ENCODE data around the gene LYST.
A peak's percentile ranks its signal among the peaks of the same experiment; 100 is the strongest.

Gene LYST

DNA sequence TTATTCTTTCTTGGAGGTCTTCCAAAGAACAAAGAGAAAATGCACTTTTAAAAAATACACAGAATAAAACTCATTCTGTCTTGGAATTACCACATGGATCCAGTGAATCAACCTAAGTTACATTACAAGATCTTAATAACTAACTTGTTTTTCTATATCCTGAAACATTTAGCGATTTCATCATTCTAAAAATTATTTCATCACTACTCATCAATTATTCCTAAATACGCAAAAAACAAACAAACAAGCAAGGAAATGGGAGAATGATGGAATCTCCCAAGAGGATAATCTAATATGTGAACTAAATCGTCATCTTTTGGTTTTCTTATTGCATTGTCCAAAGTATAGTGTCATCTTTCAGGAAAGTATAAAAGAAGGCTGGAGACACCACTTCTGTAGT, 178.6 kb downstream of the LYST start:
- DNase-seq (ENCODE audit: insufficient read length) (no peak), FAIRE-seq (no peak)
- TF ChIP-seq POLR2A (IDR thresholded peaks at IDR 0.05; ENCODE audit: low read depth, low read length) (no peak), TAF1 (IDR thresholded peaks at IDR 0.05; ENCODE audit: borderline replicate concordance, low read depth, low read length) (no peak), POLR2AphosphoS5 (IDR thresholded peaks at IDR 0.05; ENCODE audit: low read depth, low read length) (no peak)

DNA sequence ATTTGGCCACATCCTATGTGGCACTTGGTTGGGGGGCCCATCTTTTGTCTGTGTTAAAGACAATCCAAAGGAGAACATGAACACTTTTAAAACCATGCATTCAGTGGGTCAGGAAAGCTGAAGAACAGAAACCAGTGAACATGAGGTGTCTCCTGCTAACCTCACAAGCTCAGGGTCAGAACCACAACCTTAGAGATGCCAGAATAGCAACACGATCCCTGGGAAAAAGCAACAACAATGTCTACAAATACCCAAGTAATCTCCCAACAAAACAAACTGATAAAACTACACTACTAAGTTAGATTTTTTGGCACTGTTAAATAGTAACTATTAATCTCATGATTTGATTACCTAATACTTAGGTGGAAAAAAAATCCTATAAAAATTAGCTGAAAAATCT, 183.1 kb downstream of the LYST start:
- TF ChIP-seq POLR2A (IDR thresholded peaks at IDR 0.05; ENCODE audit: low read depth, low read length): no peak
- no peak for TF ChIP-seq POLR2AphosphoS5 (IDR thresholded peaks at IDR 0.05; ENCODE audit: low read depth, low read length)
- no peak for TF ChIP-seq TAF1 (IDR thresholded peaks at IDR 0.05; ENCODE audit: borderline replicate concordance, low read depth, low read length)
- DNase-seq (ENCODE audit: insufficient read length) (no peak), FAIRE-seq (peak; percentile 5)

- TF ChIP-seq POLR2AphosphoS5 (IDR thresholded peaks at IDR 0.05; ENCODE audit: low read depth, low read length) (no peak), POLR2A (IDR thresholded peaks at IDR 0.05; ENCODE audit: low read depth, low read length) (no peak), TAF1 (IDR thresholded peaks at IDR 0.05; ENCODE audit: borderline replicate concordance, low read depth, low read length) (no peak)
- DNase-seq (ENCODE audit: insufficient read length) (no peak), FAIRE-seq (no peak)
Observed at GRCh38 chr1:235682216-235682615, 184.5 kb downstream of the LYST start.

- no peak for DNase-seq (ENCODE audit: insufficient read length)
- TF ChIP-seq POLR2AphosphoS5 (IDR thresholded peaks at IDR 0.05; ENCODE audit: low read depth, low read length): no peak
- no peak for TF ChIP-seq TAF1 (IDR thresholded peaks at IDR 0.05; ENCODE audit: borderline replicate concordance, low read depth, low read length)
- no peak for TF ChIP-seq POLR2A (IDR thresholded peaks at IDR 0.05; ENCODE audit: low read depth, low read length)
- no peak for FAIRE-seq
Observed at GRCh38 chr1:235679644-235680043, 187.1 kb downstream of the LYST start.

GRCh38 chr1:235679005-235679404, 187.7 kb downstream of the LYST start:
- FAIRE-seq (no peak), DNase-seq (ENCODE audit: insufficient read length) (no peak)
- TF ChIP-seq POLR2AphosphoS5 (IDR thresholded peaks at IDR 0.05; ENCODE audit: low read depth, low read length) (no peak), POLR2A (IDR thresholded peaks at IDR 0.05; ENCODE audit: low read depth, low read length) (no peak), TAF1 (IDR thresholded peaks at IDR 0.05; ENCODE audit: borderline replicate concordance, low read depth, low read length) (no peak)

DNA sequence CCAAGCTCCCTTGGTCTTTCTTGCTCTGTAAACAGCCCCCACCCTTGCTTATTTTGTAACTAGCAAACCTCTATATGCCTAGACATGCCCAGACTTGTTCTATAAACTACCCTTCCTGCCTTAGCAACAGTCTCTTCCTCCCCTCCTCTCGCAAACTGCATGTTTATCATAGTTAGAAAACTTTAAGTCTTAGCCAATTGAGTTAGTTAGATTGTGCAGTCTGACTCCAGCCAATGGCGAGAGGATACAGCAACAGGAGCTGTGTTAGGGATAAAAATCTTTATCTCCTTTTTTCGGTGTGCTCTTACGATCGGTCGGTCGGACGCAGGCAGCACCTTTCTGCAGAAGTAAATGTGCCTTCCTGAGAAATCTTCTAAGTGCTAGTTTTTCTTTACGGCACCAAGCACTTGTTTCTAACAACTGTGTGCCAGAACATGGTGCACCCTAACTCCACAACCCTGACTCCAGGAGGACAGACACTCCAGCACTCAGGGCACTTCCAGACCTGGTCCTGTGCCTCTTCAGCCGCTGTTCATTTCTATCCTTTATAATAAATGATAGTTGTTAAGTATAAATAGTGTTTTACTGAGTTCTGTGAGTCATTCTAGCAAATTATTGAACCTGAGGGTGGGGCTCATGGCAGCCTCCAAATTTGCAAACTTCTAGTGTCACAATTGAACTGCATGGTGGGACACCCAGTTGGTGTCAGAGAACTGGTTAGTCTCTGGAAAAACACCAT, 191.4 kb downstream of the LYST start:
- FAIRE-seq: no peak
- TF ChIP-seq POLR2AphosphoS5 (IDR thresholded peaks at IDR 0.05; ENCODE audit: low read depth, low read length): no peak
- no peak for TF ChIP-seq POLR2A (IDR thresholded peaks at IDR 0.05; ENCODE audit: low read depth, low read length)
- TF ChIP-seq TAF1 (IDR thresholded peaks at IDR 0.05; ENCODE audit: borderline replicate concordance, low read depth, low read length): no peak
- DNase-seq (ENCODE audit: insufficient read length): no peak

DNA sequence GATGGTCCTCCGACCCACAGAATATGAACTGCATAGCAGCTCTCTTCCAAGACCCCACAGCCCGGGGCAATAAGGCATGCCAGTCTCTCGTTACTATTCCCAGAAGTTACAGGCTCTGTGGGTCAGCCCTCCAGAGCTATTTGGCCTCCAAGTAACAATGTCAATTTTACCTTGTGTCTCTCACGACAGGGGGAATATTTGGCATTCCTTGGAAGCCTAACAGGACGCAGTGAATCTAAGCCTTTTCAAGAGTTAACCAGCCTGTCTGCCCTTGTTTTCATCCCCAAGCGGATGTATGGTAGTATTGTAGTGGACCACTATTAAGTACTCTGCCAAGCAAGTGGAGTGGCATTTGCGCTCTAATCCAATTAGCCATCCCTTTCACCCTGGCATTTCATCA, 192.7 kb downstream of the LYST start:
- FAIRE-seq: no peak
- DNase-seq (ENCODE audit: insufficient read length): no peak
- TF ChIP-seq POLR2AphosphoS5 (IDR thresholded peaks at IDR 0.05; ENCODE audit: low read depth, low read length) (no peak), TAF1 (IDR thresholded peaks at IDR 0.05; ENCODE audit: borderline replicate concordance, low read depth, low read length) (no peak), POLR2A (IDR thresholded peaks at IDR 0.05; ENCODE audit: low read depth, low read length) (no peak)

DNA sequence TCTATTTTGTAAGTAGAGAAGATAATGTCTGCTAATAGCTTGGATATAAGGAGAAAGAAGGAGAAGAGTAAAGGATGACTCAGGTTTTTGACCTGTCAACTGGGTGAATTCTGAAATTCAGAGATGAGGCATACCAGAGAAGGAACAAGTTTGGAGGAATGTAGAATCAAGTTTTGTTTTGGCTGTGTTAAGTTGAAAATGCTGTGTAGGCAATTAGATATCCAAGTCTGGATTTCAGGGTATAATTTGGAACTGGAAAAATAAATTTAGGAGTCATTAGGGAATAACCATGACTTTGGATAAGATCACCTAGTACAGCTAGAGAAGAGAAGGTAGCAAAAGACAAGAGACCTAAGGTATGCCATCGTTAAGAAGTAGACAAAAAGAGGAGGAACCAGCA, 194.7 kb downstream of the LYST start:
- FAIRE-seq (peak; percentile 9), DNase-seq (ENCODE audit: insufficient read length) (no peak)
- TF ChIP-seq POLR2AphosphoS5 (IDR thresholded peaks at IDR 0.05; ENCODE audit: low read depth, low read length): no peak
- no peak for TF ChIP-seq POLR2A (IDR thresholded peaks at IDR 0.05; ENCODE audit: low read depth, low read length)

DNA sequence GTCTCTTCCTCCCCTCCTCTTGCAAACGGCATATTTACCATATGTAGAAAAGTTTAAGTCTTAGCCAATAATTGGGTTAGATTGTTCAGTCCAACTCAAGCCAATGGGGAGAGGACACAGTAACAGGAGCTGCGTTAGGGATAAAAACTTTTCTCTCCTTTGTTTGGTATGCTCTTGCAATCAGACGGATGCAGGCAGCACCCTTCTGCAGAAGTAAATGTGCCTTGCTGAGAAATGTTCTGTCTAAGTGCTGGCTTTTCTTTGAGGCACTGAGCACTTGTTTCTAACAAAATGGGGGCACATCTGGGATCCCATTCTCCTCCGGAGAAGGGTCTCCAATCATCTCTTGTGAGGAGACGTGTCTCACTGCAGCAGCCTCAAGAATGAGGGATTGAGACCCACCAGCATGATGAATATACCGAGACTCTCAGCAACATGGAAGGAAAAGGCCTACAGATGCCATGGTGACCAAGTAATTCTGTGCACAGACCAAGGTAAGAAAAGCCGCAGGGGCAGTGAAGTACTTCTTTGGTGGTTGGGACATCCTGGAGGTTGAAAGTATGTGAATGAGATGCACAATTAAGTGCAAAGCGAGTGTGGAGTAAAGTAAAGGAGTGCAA, 196.4 kb downstream of the LYST start:
- FAIRE-seq: no peak
- TF ChIP-seq POLR2A (IDR thresholded peaks at IDR 0.05; ENCODE audit: low read depth, low read length) (no peak), TAF1 (IDR thresholded peaks at IDR 0.05; ENCODE audit: borderline replicate concordance, low read depth, low read length) (no peak)
- DNase-seq (ENCODE audit: insufficient read length): no peak

GRCh38 chr1:235669277-235669676, 197.4 kb downstream of the LYST start:
- TF ChIP-seq POLR2A (IDR thresholded peaks at IDR 0.05; ENCODE audit: low read depth, low read length) (no peak), TAF1 (IDR thresholded peaks at IDR 0.05; ENCODE audit: borderline replicate concordance, low read depth, low read length) (no peak), POLR2AphosphoS5 (IDR thresholded peaks at IDR 0.05; ENCODE audit: low read depth, low read length) (no peak)
- DNase-seq (ENCODE audit: insufficient read length): no peak
- FAIRE-seq: no peak

DNA sequence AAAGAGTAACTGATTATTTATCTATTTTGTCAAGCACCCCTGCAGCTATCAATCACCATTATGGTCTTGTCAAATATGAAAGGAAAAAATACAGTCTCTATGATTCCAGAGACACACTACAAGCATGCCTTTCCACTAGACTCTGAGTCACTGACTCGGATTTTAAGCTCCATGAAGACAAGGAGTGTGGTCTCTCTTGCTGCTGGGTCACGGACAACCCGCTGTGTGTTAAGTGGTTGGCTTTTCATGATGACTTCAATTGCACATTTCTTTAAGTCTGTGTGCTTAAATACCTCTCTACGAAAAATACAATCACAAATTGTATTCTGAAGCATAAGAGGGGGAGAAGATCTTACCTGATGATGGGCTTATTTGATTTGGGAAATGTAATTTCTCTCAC, 203.1 kb downstream of the LYST start:
- no peak for DNase-seq (ENCODE audit: insufficient read length)
- FAIRE-seq: no peak
- TF ChIP-seq POLR2AphosphoS5 (IDR thresholded peaks at IDR 0.05; ENCODE audit: low read depth, low read length) (no peak), POLR2A (IDR thresholded peaks at IDR 0.05; ENCODE audit: low read depth, low read length) (no peak)

DNA sequence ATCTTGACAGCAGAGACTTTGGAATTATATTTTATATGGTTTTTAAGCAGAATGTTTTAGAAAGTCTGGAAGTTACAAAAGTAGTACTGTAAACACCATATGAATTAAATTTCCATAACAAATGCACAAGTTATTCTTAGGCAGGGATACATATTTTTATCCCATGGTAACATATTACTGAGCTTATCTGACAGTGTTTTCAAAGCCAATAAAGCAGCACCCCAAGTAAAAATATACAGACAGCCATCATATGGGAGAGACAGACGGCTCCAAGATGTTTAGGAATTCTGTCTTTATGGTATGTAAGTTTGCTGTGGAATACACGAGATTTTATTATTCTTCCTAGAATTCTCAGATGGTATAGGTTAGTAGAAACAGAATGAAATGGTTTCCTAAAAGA, 205.1 kb downstream of the LYST start:
- DNase-seq (ENCODE audit: insufficient read length) (no peak), FAIRE-seq (no peak)
- TF ChIP-seq POLR2A (IDR thresholded peaks at IDR 0.05; ENCODE audit: low read depth, low read length) (no peak), POLR2AphosphoS5 (IDR thresholded peaks at IDR 0.05; ENCODE audit: low read depth, low read length) (no peak), TAF1 (IDR thresholded peaks at IDR 0.05; ENCODE audit: borderline replicate concordance, low read depth, low read length) (no peak)
